NCI-H82 treated with DMSO at 0.1 percent for 48 hours (cell line): ENCODE measurements around the gene AP3M1.
"Not testable (repeated sequence)": the region's sequence is repeated elsewhere in the genome, so short reads cannot be mapped to it uniquely, and the experiment has no call there.

Experiments used
- DNase-seq: peaks from one replicate; lab custom pipeline; 2025; ENCODE audit not compliant: unreplicated experiment; lab: John Stamatoyannopoulos, UW

AP3M1 gene

DNA sequence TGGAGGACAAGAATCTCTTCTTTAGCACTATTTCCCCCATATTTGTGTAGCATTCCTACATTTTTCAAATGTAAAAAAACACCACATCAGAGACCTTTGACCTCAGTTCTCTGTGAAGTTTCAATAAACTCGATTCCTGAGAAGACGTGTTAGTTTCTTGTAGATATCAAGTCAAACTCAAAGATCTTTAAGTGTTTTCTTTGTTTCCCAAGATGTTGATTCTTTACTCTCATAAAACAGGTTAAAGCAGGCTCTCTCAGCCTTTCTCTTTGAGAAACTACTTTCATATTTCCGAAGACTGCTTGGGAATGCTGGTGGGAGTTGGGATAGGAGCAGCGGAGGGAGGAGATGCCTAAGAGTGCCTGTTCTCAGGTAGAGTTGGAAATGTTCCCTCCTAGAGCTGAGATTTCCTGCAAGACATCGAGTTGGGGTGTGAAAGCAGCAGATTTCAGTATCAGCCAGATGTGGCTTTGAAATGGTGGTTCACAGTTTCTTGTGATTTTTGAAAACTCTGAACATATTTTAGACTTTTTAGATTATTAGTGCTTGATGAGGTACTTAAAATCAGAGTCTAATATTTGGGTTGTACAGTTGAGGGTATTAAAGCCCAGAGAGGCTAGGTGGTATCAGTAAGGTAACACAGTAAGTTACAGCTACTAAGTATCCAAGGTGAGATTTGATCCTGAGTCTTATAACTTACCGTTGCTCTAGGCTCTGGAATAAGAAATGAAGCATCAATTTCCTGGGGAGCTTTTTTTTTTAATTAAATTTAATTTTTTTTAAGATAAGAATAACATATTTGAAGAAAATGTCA, 14.3 kb upstream of the AP3M1 start:
- DNase-seq = no peak

DNA sequence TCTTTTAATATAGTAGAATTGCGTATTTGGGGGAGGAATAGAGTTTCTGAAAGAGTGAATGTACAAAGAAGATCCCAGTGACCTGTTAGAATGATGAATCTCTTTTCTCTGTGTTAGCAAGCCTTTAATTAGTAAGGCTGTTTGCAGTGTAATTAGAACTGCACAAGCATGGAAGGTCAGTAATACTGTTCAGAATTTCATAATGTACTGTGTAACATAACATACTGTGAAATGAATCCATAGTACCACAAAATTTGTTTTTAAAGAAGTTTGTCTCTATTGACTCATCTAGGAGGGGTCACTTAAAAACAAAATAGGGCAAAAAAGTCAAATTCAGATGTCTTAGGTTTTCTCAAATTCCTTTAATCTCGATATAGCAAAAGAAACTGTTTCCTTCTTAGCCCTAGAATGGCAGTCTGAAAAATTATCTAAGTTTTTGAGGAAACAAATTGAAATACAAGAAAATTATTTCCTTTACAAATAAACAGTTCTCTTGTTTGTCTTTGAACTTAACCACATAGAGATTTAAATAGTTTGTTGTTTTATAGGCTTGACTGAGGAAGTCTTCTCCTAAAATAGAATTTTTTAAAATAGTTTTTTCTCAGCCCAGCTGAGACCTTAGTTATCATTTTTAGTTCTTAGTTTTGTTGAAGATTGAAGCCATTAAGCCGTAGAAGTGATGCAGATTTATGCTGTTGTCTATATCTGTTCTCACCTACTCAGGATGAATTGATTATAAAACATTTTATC, 12.9 kb upstream of the AP3M1 start:
- no peak for DNase-seq

DNA sequence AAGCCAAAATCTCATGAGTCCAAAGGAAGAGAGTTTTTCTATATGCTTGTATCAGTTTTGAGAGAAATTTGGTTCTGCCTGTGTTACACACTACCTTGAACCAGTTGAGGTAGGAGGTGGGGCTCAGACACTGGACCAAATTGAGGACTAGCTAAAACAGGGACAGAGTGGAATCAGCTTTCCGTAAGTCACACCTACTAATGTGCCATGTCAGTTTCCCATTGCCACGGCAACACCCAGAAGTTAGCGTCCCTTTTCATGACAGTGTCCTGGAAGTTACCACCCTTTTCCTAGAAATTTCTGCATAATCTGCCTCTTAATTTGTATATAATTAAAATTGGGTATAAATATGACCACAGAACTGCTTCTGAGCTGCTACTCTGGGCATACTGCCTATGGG, 9.4 kb upstream of the AP3M1 start:
- no peak for DNase-seq

GRCh38 chr10:74156919-74157289, 6.3 kb upstream of the AP3M1 start:
- DNase-seq = peak; percentile 19

DNA sequence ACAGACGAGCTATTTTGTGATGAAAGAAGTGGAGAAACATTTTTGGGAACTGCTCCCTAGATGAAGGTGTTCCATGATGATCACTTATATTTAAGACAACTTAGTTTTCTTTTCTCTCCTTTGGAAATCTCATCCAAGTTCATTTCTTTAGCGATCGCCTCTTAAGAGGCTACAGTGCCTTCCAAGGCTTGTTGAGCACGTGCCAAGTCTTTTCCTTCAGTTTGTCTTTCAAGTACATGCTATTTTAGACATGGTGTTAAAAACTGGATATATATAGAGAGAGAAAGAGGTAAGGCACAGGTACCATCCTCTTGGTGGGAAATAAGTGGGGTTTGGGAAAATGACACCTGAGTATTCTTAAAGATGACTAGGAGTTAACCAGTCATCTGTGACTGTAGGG, 3.0 kb upstream of the AP3M1 start:
- DNase-seq = no peak

DNA sequence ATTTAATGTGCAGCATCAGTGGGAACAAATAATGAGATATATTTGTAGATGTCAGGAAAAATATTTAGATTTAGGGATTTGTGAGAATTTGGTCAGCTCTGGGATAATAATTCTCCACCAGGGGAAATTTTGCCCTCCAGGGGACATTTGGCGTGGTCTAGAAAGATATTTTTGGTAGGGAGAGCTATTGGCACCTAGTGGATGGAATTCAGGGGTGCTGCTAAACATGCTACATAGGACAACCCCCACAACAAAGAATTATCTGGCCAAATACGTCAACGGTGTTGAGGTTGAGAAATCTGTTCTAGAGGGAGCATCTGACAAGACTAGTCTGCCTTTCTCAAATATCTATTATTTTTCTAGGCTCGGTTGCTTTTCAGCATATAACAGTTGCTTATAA, 2.5 kb upstream of the AP3M1 start:
- DNase-seq = no peak

DNA sequence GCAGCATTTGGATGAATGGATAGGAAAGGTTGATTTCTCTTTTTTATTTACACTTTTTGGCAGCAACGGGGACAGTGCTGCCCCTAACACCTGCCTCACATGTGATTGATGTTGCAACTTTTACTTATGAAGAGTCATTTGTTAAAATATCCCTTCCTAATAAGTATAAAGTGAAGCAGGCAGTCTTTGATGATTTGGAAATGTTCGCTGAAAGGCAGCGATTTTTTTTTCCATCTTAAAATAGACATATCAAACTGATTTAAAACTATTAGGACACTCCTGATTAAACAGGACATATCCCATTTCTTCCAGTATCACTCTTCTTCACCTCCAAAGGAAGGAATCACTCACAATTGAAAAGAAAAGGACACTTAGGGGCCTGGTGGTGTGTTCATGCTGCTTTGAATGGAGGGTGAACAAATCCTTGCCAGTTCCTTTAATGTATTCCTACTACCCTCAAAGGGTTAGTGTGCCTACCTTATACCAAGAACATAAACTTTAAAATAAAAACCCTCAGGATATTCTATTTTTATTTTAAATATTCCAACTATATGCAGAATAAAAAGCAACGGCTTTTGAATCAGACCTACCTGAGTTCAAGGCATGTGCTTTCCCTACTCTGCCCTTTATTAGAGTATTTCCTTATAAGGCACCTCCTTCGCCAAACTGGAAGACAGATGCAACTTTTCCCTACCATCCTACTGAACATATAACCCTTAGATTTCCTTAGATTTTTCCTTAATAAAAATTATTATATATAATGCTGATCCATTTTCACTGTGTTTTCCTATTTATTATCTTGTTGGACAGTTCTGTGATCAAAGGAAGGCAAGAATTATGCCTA, 1.5 kb upstream of the AP3M1 start:
- DNase-seq = no peak

DNA sequence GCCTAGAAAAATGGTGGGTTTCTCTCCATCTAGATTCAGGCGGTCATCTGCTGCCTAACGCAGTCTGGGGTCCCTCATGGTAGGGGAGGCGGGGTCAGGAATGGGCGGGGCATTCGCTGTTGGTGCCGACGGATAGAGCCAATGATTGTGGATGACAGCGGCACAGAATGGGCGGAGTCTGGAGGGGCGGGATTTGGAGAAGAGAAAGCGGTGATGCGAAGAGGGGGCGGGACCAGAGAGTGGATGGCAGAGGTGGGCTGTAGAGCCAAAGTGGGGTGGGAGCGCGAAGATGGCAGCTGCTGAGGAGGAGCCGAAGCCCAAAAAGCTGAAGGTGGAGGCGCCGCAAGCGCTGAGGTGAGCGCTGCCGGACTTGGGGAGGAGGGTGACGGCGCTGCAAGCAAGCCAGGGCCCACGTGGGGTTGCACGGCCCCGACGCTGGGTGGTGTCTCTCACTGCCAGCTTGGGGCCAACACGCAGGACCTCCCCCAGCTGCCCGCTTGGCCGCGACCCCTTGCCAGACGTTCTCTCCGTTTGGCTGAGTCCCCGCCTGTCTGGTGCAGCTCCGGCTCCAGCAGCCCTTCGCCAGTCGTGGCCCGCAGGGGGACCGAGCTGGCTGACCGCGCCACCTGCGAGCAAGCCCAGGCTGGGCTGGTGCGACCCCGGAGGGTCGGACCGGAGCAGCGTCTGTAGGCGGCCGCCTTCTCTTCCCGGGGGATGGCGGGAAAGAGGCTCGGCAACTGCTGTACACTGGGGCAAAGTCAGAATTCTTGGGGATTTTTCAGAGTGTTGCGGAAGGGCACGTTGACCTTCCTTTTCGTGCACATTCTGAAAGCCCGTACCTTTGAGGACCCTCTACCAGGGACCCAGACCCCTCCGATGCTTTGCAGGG, 606 bp upstream of the AP3M1 start, which contains the start of gene ADK:
ADK (plus strand) TSS at position 232 of the 889 bp plus-strand sequence; CDS start at position 290, 58 bp downstream.
- DNase-seq = peak; percentile 97

GRCh38 chr10:74146980-74147379, 3.6 kb downstream of the AP3M1 start:
- DNase-seq = not testable (repeated sequence)

DNA sequence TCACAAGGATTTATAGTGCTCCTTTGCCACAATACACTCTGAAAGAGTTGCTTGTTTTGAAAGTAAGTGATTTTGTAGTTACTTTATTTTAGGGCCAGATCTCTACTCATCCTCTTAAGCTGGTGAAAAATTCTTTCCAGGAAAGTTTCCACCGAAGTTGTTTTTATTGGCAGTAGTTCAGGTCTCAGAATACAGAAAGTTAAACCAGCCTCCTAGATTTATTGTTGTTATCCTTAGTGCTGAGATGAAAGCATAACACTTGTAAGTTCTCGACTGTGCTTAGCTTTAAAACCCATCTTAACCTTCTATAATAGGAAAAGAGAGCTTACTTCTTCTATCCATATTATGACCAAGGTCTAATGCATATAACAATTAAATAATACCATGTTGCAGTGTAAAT, 5.5 kb downstream of the AP3M1 start:
- no peak for DNase-seq

DNA sequence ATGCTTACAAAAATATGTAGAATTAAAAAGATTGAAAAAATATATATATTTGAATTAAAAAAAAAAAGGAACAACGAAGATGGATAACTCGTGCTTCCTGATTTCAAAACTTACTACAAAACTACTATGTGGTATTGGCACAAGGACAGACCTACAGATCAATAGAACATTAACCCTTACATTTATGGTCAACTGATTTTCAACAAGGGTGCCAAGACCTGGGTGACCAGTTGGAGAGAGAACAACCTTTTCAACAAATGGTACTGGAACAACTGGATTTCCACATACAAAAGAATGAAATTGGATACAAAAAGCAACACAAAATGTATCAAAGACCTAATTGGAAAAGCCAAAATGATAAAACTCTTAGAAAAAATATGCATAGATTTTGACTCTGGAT, 10.1 kb downstream of the AP3M1 start:
- no peak for DNase-seq

- no peak for DNase-seq
Measured at GRCh38 chr10:74139981-74140380, 10.6 kb downstream of the AP3M1 start.

GRCh38 chr10:74138596-74138995, 12.0 kb downstream of the AP3M1 start:
- not testable (repeated sequence) for DNase-seq

DNA sequence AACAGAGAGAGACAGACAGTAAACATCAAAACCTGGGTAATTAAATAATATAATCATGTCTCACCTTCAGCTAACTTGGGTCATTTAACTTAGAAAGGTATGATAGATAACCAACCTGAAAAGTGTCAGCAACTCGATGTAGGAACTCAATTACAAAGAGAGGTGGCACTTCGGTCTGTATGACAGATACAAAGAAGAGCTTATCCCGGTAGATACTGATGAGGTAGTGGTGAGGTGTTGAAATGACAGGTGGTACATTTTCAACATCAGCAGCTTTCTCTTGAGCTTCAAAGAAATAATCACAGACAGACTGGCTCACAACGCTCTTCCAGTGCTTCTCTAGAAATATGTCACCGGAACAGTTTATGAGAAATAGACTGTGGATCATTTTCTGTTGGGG, 12.6 kb downstream of the AP3M1 start:
- no peak for DNase-seq

- DNase-seq = no peak
Measured at GRCh38 chr10:74135452-74135851, 15.2 kb downstream of the AP3M1 start.

DNA sequence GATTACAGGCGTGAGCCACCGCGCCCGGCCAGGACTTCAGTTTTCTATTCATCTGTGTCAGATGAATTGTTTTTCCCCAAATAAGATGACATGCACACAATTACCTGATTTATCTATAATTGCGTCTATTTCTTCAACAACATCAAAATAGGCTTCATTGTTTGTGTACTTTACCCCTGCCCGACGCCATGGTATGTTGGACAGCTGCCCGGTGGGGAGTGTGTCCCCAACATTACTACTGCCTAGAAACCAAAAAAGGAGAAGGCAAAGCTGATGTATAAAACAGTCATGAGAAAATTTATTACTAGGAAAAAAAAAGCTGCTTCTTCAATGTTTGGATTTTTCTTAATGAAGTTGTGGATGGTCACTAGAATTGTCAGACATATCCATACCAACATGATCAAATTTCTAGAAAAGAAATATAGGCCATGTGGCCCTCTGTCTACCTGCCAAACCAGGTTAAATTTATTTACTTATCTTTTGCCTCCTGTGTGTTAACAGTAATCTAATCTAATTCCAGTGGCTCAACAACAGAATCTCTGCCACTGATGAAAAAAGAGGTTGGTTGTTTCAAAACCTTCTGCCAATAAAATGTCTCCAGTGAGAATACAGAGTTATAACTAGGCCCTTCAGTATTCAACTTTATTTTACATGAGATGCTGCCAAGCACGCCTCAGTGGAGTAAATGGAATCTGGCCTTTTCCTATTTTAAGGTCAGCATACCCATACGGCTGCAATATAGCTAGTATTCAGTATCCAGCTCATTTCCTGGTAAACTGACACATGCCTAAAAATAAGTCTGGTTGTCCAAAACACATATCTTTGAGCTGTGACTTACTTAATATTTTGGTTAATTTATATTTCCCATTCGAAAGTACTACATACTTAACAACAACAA, 16.5 kb downstream of the AP3M1 start:
- DNase-seq = no peak

DNA sequence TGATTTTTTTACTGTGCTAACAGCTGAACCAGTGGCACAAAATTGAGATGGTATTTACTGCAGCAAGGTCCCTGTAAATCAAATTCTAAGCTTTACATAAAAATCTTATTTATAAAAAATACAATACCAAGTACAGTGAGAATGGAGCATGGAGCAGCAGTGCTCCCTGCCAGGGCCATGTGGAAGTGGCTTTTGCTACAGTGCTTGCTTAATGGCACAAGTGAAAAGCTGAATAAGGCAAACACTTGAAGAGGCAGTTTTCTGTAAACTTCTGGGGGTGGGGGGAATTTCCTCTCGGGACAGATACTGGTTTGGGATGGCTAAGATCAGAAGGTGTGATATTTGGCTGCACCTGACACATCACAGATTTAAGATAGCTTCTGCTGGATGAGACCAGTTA, 27.5 kb downstream of the AP3M1 start:
- DNase-seq = no peak

DNA sequence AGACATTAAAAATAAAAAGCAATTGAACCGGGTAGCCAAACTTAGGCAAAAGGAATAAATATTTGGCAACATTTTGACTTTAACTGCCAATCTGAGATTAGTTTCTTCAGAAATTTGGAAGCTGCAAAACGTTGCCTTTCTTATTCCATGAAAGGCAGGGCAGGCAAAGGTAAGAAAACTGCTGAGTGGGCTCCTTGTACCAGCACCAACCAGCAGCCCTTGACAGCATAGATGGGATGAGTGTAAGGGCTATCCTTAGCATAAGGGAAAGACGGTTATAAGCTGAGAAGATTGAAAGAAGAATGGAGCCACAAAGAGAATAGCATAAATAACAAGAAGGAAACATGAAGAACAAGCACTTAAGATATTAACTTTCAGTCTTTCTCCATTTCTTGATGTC, 28.6 kb downstream of the AP3M1 start:
- DNase-seq = no peak

- no peak for DNase-seq
Measured at GRCh38 chr10:74121368-74121767, 29.3 kb downstream of the AP3M1 start.

DNA sequence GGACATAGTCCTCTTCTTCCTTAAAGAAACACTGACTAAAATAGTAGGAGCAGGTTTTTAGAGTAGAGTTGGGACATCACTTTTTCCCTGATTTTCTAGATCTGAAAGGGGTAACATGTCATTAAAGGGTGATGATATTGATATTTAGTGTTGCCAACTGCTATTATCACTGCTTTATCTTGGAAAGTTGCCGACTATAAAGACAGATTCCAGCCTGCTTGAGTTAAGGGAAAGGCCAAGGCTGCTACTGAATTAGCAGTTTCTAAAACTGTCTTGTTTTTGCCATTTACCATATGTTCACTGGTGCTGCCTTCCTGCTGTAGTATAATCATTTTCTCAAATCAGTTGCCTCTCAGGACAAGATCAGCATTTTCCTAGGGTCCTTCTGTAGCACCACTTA, 29.7 kb downstream of the AP3M1 start:
- no peak for DNase-seq
